Right cardiac atrium (tissue), 5 donors: ENCODE data around the gene SYF2. TPM values are rescaled to one million over a fixed set of nuclear protein-coding genes. Genes with fewer than 3 reads are reported as not detected.
A peak's percentile ranks its signal among the peaks of the same experiment; 100 is the strongest.

ENCODE experiments used
- ATAC-seq, 2 donors: fragments of 200-7000 bp; cut with Tn5 transposase; one replicate each; pipeline versions ENCODE4 v1.8.0 to v1.9.1; 2020; ENCODE audit warnings: moderate library complexity in 2 of 2, mild to moderate bottlenecking in 1 of 2
- DNase-seq, 3 donors: peaks; one replicate each; pipeline ENCODE4 v3.0.0-alpha.2; 2020
- H3K27ac ChIP-seq: one replicate; pipeline ENCODE4 v1.5.1; 2013; ENCODE audit warnings: mild to moderate bottlenecking, low read length, control low read depth, moderate library complexity
- H3K27me3 ChIP-seq: one replicate; pipeline ENCODE4 v1.6.1; 2013; ENCODE audit not compliant: control insufficient read depth, insufficient read depth
- H3K4me1 ChIP-seq: one replicate; pipeline ENCODE4 v1.6.1; 2013; ENCODE audit warnings: low read length; ENCODE audit not compliant: control insufficient read depth, insufficient read depth
- H3K4me3 ChIP-seq: one replicate; pipeline ENCODE4 v1.5.1; 2013; ENCODE audit warnings: low read length, control low read depth
- H3K9me3 ChIP-seq: one replicate; pipeline ENCODE4 v1.6.1; 2013; ENCODE audit warnings: low read length; ENCODE audit not compliant: control insufficient read depth
- WGBS: extraction: QIAGEN DNeasy Blood & Tissue Kit; methylation state at CpG from one replicate; pipeline ENCODE4 v1.1.7; 2013; 5-methylcytosine and 5-hydroxymethylcytosine counted together
- intact Hi-C, 4 donors: fragments of 100-400 bp; cut with DNase I; formaldehyde crosslinking; loops; one replicate each; pipeline versions ENCODE4 v1.11.0 to v1.14.0; 2022 to 2023
- polyA plus RNA-seq: library from polyadenylated mRNA; stranded (reverse); fragments of 200-250 nt; gene quantifications from one replicate; pipeline ENCODE4 v1.2.3, GENCODE V29; 2013
- total RNA-seq, 4 donors: library from RNA; stranded (reverse); fragmentation: NEBNext Ultra II Directional; extraction: Animal tissue kit (Norgen Biotek cat#: 25700); gene quantifications; one replicate each; pipeline ENCODE4 v1.2.1, GENCODE V29; 2021
- donor health status: healthy with polysubstance abuse.
- donor health status: DM: no; HTN: yes; CAD: no.
- donor health status: DM: no; HTN: no; CAD: no.
- donor health status: DM: no; HTN: yes; CAD: no; lungs with severe emphysema.
- donor health status: DM: yes; HTN: yes; CAD: no.

Gene SYF2
- total and polyA plus RNA-seq, 5 donors, result 29.7 to 63.2 (median 40.2) TPM

- Histone ChIP-seq H3K4me1 (no peaks in the 10 kb centered on the region), H3K27me3 (no peaks in the 10 kb centered on the region), H3K27ac (no peak overlapping the region), H3K9me3 (no peaks in the 10 kb centered on the region), H3K4me3 (no peak overlapping the region)
- WGBS, result 91% methylated on average over 5 of the region's 5 CpGs
- no peak for DNase-seq
- no peak for ATAC-seq
- intact Hi-C loops, result loop anchor here in 3 of 4 donors (5.0 to 10.0 kb wide), 3 partner anchors 271 to 361 kb away; partner anchors contain the start of gene RUNX3 (in 2 of the 3)
These were observed 26.1 kb downstream of the SYF2 start for GRCh38 chr1:25206201-25206600.

- no peak for DNase-seq
- Histone ChIP-seq H3K27me3 (no peaks in the 10 kb centered on the region), H3K4me3 (no peak overlapping the region), H3K4me1 (no peaks in the 10 kb centered on the region), H3K9me3 (no peaks in the 10 kb centered on the region), H3K27ac (no peak overlapping the region)
- ATAC-seq, result no peak
- 76% methylated on average over 5 of the region's 5 CpGs for WGBS
- intact Hi-C loops, result loop anchor here in 3 of 4 donors (5.0 to 10.0 kb wide), 3 partner anchors 271 to 361 kb away; partner anchors contain the start of gene RUNX3 (in 2 of the 3)
These were observed 26.5 kb downstream of the SYF2 start for GRCh38 chr1:25205786-25206185.

DNA sequence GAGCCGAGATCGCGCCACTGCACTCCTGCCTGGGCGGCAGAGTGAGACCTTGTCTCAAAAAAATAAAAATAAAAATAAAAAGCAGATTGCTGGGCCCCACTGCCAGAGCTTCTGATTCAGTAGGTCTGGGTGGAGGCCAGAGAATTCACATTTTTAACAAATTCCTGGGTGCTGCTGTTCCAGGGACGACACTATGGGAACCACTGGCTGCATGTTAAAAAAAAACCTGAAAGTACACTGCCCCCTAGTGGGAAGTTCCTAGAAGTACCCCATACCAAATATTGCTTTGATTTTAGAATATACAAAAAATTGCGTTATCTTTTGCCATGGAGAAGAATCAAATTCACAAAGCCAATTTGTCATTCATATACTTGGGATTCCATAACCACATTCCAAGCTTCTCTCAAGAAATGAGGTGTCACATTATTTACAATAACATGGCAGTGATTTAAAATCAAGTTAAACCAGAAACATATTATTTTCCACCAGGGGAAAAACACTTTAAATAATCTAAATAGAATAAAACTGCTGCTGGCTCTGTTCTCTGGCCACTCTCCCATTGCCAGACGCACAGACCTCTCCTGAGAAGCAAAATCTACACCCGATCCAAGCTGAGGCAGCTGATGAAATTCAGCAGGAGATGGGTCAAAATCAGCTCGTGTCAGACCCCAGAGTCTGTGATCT, 27.4 kb downstream of the SYF2 start:
- intact Hi-C loops, result loop anchor here in 3 of 4 donors (5.0 to 10.0 kb wide), 5 partner anchors 270 to 360 kb away; partner anchors contain the start of gene RUNX3 (in 2 of the 3)
- H3K4me1 ChIP-seq, result no peaks in the 10 kb centered on the region
- ATAC-seq (peak in 1 of 2 donors; percentile 56), DNase-seq (peak in 1 of 3 donors; percentile 6)
- no peaks in the 10 kb centered on the region for H3K27me3 ChIP-seq
- H3K27ac ChIP-seq, result no peak overlapping the region
- 54% methylated on average over 9 of the region's 9 CpGs for WGBS
- no peak overlapping the region for H3K4me3 ChIP-seq
- no peaks in the 10 kb centered on the region for H3K9me3 ChIP-seq

GRCh38 chr1:25201006-25201405, 31.3 kb downstream of the SYF2 start:
- intact Hi-C loops, result loop anchor here in 3 of 4 donors (5.0 to 10.0 kb wide), 4 partner anchors 266 to 356 kb away; partner anchors contain the start of gene RUNX3 (in 2 of the 3)
- H3K4me1 ChIP-seq, result no peaks in the 10 kb centered on the region
- WGBS, result 80% methylated on average over 7 of the region's 7 CpGs

GRCh38 chr1:25199819-25200620, 32.3 kb downstream of the SYF2 start:
- Histone ChIP-seq H3K27ac (no peak overlapping the region), H3K27me3 (no peaks in the 10 kb centered on the region), H3K4me1 (no peaks in the 10 kb centered on the region), H3K4me3 (no peak overlapping the region), H3K9me3 (no peaks in the 10 kb centered on the region)
- intact Hi-C loops, result loop anchor here (5.0 to 10.0 kb wide), 5 partner anchors 265 to 355 kb away; partner anchors contain the start of gene RUNX3 (in 2 of the 4)
- WGBS, result 71% methylated on average over 20 of the region's 20 CpGs
- no peak for DNase-seq
- ATAC-seq, result no peak

More at GRCh38 chr1:25201006-25201405, 31.3 kb downstream of the SYF2 start:
- H3K4me3 ChIP-seq, result no peak overlapping the region
- H3K27me3 ChIP-seq, result no peaks in the 10 kb centered on the region
- H3K9me3 ChIP-seq, result no peaks in the 10 kb centered on the region
- DNase-seq, result no peak
- ATAC-seq, result no peak
- no peak overlapping the region for H3K27ac ChIP-seq

- H3K4me3 ChIP-seq, result no peak overlapping the region
- no peak overlapping the region for H3K27ac ChIP-seq
- H3K9me3 ChIP-seq, result no peaks in the 10 kb centered on the region
- no peaks in the 10 kb centered on the region for H3K4me1 ChIP-seq
- ATAC-seq (peak; percentile 38 to 40), DNase-seq (peak in 1 of 3 donors; percentile 24)
- 53% methylated on average over 20 of the region's 20 CpGs for WGBS
- H3K27me3 ChIP-seq, result no peaks in the 10 kb centered on the region
- intact Hi-C loops, result loop anchor here in 1 of 4 donors (5.0 kb wide), 1 partner anchor 341 kb away; no protein-coding TSS in a partner anchor
These were observed 33.5 kb downstream of the SYF2 start for GRCh38 chr1:25198663-25199252.

GRCh38 chr1:25197982-25198662, 34.2 kb downstream of the SYF2 start:
- Histone ChIP-seq H3K4me1 (no peaks in the 10 kb centered on the region), H3K4me3 (no peak overlapping the region), H3K27ac (no peak overlapping the region), H3K27me3 (no peaks in the 10 kb centered on the region), H3K9me3 (no peaks in the 10 kb centered on the region)
- no peak for ATAC-seq
- 49% methylated on average over 11 of the region's 11 CpGs for WGBS
- DNase-seq, result no peak
- intact Hi-C loops, result loop anchor here in 1 of 4 donors (5.0 kb wide), 1 partner anchor 341 kb away; no protein-coding TSS in a partner anchor

DNA sequence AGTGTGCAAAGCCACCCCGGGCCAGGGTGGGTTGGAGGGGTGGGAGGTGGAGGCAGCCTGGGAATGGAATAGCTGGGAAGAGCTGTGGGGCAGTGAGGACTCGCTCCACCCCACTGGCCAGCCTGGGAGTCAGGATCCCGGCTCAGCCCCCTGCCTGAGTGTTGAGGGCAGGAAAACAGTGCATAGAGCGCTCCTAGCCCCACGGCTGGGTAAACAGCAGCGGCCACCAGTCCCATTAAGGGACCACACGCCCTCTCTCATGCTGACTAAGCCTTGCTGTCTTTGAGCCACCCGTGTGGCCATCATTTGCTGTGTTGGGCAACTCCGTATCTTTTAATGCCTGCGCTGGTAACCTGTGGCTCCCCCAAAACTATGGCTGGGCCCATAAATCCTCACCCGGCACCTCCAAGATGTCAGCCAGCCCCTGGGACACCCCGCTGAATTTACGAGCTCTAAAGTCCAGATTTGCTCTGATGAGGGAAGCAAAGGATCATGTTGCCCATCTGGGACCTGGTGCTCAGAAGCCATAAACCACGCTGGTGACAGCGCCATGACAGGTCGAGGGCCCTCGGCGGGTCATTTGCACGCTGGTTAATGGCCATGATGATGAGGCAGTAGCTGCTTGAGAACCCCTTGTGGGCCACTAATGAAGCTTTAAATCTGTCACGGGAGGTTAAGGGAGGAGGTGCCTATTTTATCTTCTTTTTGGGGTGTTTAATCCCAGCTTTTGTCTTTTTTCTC, 34.9 kb downstream of the SYF2 start:
- Histone ChIP-seq H3K27ac (no peak overlapping the region), H3K4me3 (no peak overlapping the region), H3K27me3 (no peaks in the 10 kb centered on the region), H3K4me1 (no peaks in the 10 kb centered on the region), H3K9me3 (no peaks in the 10 kb centered on the region)
- intact Hi-C loops, result loop anchor here in 1 of 4 donors (5.0 kb wide), 1 partner anchor 340 kb away; no protein-coding TSS in a partner anchor
- ATAC-seq (no peak), DNase-seq (peak in 1 of 3 donors; percentile 1)
- 84% methylated on average over 20 of the region's 20 CpGs for WGBS

- intact Hi-C loops, result loop anchor here in 1 of 4 donors (5.0 kb wide), 1 partner anchor 340 kb away; no protein-coding TSS in a partner anchor
- Histone ChIP-seq H3K27me3 (no peaks in the 10 kb centered on the region), H3K4me3 (no peak overlapping the region), H3K9me3 (no peaks in the 10 kb centered on the region), H3K27ac (no peak overlapping the region), H3K4me1 (no peaks in the 10 kb centered on the region)
- no peak for ATAC-seq
- DNase-seq, result peak in 1 of 3 donors; percentile 8
- 85% methylated on average over 7 of the region's 7 CpGs for WGBS
These were observed 35.5 kb downstream of the SYF2 start for GRCh38 chr1:25196830-25197229.
